Measurements from ENCODE around the gene VPREB3. TPM values are rescaled to one million over a fixed set of nuclear protein-coding genes. Genes with fewer than 3 reads are reported as not detected.

VPREB3 gene, protein sequence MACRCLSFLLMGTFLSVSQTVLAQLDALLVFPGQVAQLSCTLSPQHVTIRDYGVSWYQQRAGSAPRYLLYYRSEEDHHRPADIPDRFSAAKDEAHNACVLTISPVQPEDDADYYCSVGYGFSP
- total RNA-seq: not detected

GRCh38 chr22:23754220-23754919 is at the start of gene VPREB3:
Gene VPREB3 (minus strand): TSS chr22:23754425. CDS start chr22:23754363, 62 bp downstream.
- no peak for DNase-seq

DNA sequence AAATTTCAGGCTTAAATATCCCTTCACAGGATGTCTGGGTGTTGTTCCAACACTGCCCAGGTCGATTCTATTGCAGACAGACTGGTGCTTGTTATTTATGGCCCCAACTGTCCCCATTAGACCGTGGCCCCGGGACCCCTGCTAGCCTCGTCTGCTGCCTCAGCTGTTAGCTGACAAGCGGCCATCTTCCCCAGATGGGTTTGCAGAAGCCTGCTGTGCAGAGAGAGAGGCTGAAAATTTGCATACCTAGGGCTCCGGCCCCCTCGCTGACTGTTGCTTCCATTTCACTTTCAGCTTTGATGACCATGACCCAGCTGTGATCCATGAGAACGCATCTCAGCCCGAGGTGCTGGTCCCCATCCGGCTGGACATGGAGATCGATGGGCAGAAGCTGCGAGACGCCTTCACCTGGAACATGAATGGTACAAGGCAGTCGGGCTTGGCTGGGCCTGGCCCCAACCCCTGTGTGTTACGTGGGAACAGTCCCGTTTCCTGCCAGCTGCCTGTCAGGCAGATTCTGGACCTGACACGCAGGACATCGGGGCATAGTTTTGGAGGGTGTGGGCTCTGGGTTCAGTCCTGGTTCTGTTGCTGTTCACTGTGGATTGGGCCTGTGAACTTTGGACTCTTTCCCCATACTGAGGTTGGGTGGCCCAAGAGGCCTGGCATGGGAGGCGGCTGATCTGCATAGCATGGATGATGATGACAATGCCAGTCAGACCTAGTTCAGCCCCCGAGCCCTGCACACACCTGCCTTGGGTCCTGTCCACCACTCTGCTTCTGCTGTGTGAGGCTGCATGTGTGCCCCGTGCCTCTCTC is 49.0 kb upstream of the VPREB3 start:
- DNase-seq: no peak

GRCh38 chr22:23801886-23802377 is 47.7 kb upstream of the VPREB3 start:
- DNase-seq: no peak

DNA sequence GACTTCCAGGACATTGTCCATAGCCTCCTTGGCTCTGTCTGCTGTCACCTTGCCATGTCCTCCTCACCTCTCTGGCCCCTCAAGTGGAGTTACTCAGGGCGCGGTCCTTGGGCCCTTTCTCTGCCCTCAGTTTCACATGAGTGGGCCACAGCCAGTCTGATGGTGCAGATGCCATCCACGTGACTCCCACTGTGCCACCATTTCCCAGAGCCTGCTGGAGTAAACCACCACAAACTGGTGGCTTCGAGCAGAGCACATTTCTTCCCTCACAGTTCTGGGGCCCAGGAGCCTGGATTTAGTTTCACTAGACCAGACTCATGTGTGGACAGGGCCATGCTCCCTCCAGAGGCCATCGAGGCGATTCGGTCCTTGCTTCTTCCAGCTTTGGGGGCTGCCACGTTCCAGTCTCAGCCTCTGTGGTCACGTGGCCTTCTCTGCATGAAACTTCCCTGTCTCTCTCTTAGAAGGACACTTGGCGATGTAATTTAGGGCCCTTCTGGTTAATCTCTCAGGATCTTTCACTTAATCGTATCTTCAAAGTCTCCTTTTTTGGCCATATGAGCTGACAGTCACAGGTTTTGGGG is 47.1 kb upstream of the VPREB3 start:
- DNase-seq: no peak

DNA sequence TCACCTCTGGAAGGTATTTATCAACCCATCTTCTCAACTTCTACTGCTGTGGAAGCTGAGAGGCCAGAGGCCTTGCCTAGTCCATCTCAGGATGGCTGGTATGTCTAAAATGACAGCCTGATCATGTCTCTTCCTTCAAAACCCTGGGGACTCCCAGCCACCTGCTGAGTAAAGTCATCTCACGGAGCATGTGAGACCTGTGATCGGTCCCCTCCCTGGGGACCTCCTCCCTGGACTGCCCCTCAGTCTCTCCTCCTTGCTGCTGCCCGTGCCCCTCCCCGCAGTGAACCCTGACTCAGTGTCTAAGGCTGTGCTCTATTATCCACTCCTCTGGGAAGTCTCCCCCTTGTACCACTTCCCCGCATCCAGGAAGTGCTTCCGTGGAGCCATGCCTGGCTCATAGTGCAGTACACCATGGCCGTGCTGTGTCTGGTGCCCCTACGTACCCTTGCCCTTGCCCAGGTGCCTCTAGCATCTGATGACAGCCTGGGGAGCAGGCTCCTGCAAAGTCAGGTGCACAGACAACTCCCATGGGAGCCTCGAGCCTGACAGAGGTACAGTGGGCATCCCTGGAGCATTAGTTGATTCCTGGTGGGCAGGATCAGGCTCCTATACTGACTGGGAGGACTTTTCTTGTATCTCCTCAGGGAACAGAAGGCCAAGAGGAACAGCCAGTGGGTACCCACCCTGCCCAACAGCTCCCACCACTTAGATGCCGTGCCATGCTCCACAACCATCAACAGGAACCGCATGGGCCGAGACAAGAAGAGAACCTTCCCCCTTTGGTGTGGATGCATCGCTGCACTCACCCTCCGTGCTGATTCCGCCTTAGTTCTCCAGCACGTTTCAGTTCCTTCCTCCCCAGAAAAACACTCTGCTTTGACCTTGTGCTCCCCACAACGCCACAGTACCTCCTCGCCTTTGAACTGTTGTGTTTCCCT is 46.3 kb upstream of the VPREB3 start:
- DNase-seq: no peak

DNA sequence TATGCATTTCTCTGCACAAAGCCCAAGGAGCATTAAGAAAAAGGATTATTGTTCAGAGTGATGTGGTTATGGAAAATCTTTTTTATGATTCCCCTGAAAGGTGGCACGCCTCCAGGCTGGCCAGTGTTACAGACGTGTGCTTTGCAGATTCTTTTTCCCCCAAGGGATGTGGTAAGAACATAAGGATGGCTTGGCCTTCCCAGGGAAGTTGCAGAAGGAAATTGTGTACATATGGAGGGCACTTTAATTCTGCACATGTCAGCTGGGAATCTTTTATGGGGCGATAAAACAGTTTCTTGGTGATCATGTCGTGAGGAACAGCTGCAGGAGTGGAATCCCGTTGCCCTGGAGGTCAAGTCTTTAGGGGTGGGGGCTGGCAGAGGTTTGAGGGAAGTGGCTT is 42.2 kb upstream of the VPREB3 start:
- DNase-seq: no peak

DNA sequence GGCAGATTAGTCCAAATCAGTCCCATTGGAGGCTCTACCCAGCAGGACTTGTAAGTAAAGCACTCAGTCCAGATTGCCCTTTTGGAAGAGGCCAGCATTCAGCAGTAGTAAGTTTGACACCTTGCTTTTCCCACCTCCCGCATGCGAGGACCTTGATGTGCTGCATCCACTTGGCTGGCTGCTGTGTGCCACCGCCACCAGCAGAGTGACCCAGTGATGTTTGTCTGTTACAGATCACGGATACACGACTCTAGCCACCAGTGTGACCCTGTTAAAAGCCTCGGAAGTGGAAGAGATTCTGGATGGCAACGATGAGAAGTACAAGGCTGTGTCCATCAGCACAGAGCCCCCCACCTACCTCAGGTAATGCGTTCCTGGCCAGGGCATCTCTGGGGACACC is 39.1 kb upstream of the VPREB3 start:
- no peak for DNase-seq

DNA sequence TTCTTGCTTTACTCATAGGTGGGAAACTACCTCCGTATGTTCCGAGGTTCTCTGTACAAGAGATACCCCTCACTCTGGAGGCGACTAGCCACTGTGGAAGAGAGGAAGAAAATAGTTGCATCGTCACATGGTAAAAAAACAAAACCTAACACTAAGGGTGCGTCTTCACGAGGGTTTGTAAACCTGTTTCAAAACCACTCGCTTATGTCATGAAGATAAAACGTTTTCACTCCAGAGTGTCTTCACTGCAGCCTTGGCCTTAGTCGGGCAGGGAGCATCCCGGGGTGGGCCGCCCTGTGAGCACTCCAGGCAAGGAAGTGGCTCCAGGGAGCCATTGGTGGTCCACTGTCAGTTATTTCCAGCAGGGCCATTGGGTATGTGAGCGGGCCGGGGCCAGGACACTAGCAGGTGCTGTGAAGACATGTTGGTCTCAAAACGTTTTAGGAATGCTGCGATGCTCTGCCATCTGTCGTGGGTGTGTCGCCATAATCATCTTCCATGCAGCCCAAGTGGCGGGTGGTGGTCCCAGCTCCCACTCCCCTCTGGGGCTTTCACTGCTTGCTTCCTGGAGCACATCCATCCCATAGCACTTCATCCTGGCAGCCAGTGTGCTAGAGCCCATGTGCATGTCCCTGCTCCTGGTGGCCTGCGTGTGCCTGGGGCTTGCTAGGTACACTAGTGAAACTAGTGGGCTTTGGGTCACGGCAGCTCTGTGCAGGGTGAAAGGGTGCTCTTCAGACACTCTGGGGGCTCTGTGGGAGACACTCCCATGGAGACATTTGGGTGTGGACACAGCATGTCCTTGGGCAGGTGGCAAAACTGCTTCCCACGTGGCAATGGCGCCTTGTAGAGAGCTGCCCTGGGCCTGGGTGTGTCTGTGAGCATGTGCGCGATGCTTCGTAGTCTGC is 37.8 kb upstream of the VPREB3 start:
- DNase-seq: no peak

DNA sequence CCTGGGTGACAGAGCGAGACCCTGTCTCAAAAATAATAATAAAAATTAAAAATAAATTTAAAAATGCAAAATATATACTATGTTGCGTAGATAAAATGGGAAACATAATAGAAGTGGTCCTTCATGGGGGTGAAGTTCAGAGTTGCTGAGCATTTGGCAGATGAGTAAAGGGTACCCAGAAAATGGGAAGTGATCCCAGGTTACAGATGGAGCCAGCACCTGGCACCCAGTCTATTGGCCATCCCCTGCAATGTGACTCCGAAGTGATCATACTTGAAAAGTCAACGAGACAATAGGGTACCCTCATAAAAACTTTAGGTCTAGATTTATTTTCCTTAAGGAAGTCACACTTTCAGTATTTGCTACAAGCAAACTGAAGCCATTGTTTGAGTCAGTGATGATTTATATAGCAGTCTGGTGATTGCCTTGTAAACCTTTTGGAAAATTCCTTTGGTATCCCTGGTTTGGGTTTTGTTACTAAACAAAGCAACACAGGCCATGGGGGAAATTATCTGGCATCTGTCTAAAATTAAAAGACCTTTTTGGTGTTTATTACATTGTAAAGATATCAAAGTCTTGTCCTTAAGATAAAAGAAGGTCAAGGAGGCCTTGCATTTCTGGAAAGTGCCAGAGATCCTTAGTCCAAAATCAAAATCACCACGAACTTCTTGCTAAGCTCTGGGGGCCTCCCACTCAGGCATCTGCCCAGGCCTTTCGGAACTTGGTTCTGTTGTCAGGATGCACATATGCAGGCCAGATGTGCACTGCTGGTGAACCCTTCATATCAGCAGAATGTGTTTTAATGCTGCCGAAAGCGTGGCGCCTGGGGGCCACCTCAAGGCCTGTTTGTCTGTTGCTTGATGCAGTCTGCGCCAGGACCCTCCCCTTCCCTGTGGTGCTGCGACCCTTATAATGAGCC is 36.9 kb upstream of the VPREB3 start:
- DNase-seq: no peak

DNA sequence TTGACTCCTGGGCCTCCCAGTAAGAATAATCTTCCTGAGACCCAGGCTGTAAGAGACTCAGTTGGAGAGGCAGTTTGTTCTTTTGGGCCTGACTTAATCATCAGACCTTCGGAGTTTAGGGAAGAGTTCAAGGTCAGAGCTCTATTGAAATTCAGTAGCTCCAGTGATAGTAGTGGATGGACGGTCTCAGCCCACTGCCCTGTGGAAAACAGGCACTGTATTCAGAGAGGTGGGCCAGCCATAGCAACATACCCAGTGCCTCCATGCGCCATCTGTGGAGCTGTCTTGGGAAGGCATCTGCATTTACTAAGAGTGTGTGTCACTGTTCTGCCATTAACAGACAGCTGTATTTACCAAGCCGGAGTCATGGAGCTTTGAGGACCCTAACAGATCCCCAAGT is 35.4 kb upstream of the VPREB3 start:
- DNase-seq: no peak

- no peak for DNase-seq
Observed at GRCh38 chr22:23789121-23789520, 34.9 kb upstream of the VPREB3 start.

- DNase-seq: no peak
Observed at GRCh38 chr22:23787910-23788309, 33.7 kb upstream of the VPREB3 start.

GRCh38 chr22:23787600-23787896 is 33.3 kb upstream of the VPREB3 start:
- no peak for DNase-seq

DNA sequence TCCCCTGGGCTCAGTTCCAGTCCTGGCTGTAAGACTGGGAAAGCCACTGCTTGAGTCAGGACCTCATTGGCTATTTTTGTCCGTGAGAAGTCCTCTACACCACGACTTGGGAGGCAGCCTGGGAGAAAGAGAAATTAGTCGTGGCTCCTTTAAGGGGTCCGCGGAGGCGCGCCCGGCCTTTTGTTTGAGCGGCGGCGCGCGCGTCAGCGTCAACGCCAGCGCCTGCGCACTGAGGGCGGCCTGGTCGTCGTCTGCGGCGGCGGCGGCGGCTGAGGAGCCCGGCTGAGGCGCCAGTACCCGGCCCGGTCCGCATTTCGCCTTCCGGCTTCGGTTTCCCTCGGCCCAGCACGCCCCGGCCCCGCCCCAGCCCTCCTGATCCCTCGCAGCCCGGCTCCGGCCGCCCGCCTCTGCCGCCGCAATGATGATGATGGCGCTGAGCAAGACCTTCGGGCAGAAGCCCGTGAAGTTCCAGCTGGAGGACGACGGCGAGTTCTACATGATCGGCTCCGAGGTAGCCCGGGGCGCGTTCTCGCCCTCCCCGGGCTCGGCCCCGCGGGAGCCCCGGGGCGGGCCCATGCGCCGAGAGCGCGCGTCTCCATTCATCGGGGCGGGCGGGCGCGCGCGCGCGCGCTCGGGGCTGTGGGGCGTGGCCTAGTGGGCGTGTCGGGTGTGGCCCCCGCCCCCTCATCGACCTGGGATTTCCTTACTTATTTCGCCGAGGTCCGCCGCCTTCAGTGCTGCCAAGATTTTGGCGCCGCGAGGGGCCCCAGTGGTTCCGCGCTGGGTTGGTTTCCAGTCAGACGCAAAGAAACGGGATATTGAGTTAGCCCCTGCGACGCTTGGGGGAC is 32.8 kb upstream of the VPREB3 start, which contains the start of gene SMARCB1:
Gene SMARCB1, plus strand, starts transcription at position 215 of the 848 bp plus-strand sequence. Its CDS starts 204 bp downstream, at position 419.
- DNase-seq: peak; percentile 67

- DNase-seq: no peak
Observed at GRCh38 chr22:23786261-23786710, 32.1 kb upstream of the VPREB3 start.

- DNase-seq: no peak
Observed at GRCh38 chr22:23784215-23784732, 30.0 kb upstream of the VPREB3 start.

DNA sequence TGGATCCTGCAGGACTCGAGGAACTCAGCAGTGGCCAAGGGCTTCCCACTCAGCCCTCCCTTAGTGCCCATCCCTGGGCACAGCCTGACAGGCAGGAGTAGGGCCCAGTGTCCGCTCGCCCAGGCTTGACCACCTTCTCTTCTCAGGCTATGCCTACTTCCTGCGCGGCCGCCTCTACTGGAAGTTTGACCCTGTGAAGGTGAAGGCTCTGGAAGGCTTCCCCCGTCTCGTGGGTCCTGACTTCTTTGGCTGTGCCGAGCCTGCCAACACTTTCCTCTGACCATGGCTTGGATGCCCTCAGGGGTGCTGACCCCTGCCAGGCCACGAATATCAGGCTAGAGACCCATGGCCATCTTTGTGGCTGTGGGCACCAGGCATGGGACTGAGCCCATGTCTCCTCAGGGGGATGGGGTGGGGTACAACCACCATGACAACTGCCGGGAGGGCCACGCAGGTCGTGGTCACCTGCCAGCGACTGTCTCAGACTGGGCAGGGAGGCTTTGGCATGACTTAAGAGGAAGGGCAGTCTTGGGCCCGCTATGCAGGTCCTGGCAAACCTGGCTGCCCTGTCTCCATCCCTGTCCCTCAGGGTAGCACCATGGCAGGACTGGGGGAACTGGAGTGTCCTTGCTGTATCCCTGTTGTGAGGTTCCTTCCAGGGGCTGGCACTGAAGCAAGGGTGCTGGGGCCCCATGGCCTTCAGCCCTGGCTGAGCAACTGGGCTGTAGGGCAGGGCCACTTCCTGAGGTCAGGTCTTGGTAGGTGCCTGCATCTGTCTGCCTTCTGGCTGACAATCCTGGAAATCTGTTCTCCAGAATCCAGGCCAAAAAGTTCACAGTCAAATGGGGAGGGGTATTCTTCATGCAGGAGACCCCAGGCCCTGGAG is 29.3 kb upstream of the VPREB3 start:
- no peak for DNase-seq
